Adrenal gland (tissue), 12 donors: ENCODE data around the gene ZNF775. TPM values are rescaled to one million over a fixed set of nuclear protein-coding genes. Genes with fewer than 3 reads are reported as not detected.

ENCODE experiments used
- DNase-seq, 7 donors: peaks; one replicate each; pipeline ENCODE4 v3.0.0-alpha.2; 2019 to 2020
- H3K27ac ChIP-seq, 5 donors: fragments of 200-600 bp; sonication (generic) in 4 of 5; 1 replicate in 3 of 5; 2 replicates in 2 of 5; pipeline versions ENCODE4 v1.5.1 to v1.8.0; 2016 to 2020; ENCODE audit warnings: mild to moderate bottlenecking in 1 of 5
- H3K27me3 ChIP-seq: fragments of 200-600 bp; 2 replicates; pipeline ENCODE4 v1.8.0; 2021
- H3K36me3 ChIP-seq, 2 donors: fragments of 200-600 bp; replicated peaks in 1 of 2; 1 replicate in 1 of 2; 2 replicates in 1 of 2; pipeline versions ENCODE4 v1.5.1 to v1.8.0; 2018 to 2022
- H3K4me1 ChIP-seq, 2 donors: fragments of 200-600 bp; replicated peaks in 1 of 2; 1 replicate in 1 of 2; 2 replicates in 1 of 2; pipeline versions ENCODE4 v1.5.1 to v1.8.0; 2018 to 2021
- H3K4me3 ChIP-seq, 4 donors: fragments of 200-600 bp; sonication (generic) in 3 of 4; one replicate each; pipeline ENCODE4 v1.5.1; 2016 to 2018
- H3K9me3 ChIP-seq, 3 donors: fragments of 200-600 bp; sonication (generic) in 1 of 3; replicated peaks in 1 of 3; 1 replicate in 2 of 3; 2 replicates in 1 of 3; pipeline versions ENCODE4 v1.5.1 to v1.8.0; 2016 to 2021
- CTCF ChIP-seq, 6 experiments: fragments of 450-650 bp in 4 of 6; fragments of 200-600 bp in 2 of 6; sonication (generic) in 1 of 6; IDR thresholded peaks; 1 replicate in 5 of 6; 2 replicates in 1 of 6; pipeline versions ENCODE4 v1.5.1 to v1.8.0; 2016 to 2021; ENCODE audit warnings: antibody characterized with exemption in 6 of 6, mild to moderate bottlenecking in 2 of 6, moderate library complexity in 1 of 6
- POLR2A ChIP-seq, 2 donors: fragments of 450-650 bp; IDR thresholded peaks; one replicate each; pipeline ENCODE4 v1.6.1; 2017; ENCODE audit warnings: antibody characterized with exemption in 2 of 2, mild to moderate bottlenecking in 2 of 2, moderate library complexity in 1 of 2
- WGBS, 4 donors: extraction: QIAGEN DNeasy Blood & Tissue Kit in 2 of 4; methylation state at CpG; one replicate each; pipeline versions ENCODE4 v1.1.5 to v1.1.7; 2013 to 2017; 5-methylcytosine and 5-hydroxymethylcytosine counted together
- intact Hi-C, 2 donors: fragments of 100-400 bp; cut with DNase I; formaldehyde crosslinking; loops; one replicate each; pipeline versions ENCODE4 v1.14.1 to v1.15.0; 2022 to 2023
- polyA plus RNA-seq, 3 donors: library from polyadenylated mRNA; stranded (reverse); fragments of 200-250 nt in 2 of 3; fragments of 350-450 nt in 1 of 3; fragmentation: Illumina TruSeq in 1 of 3; extraction: RNeasy Lipid Tissue Mini Kit (QIAGEN cat#74804) in 1 of 3; gene quantifications; one replicate each; pipeline ENCODE4 v1.2.3, GENCODE V29; 2013 to 2014
- total RNA-seq, 9 donors: library from RNA; depleted of rRNA in 4 of 9; stranded (reverse); fragments of >200 nt in 4 of 9; fragments of 120-200 nt in 1 of 9; fragmentation: NEBNext Ultra II Directional in 1 of 9; extraction: Animal tissue kit (Norgen Biotek cat#: 25700) in 1 of 9; gene quantifications; one replicate each; pipeline versions ENCODE4 v1.1.0 to v1.2.4, GENCODE V29; 2013 to 2023
- donor health status: healthy with polysubstance abuse.
- donor health status: Bipolar disorder and iron deficiency.
- donor health status: DM: yes; HTN: yes; CAD: no.
- donor health status: DM: no; HTN: no; CAD: no.
- donor health status: DM: no; HTN: no; CAD: no.
- donor health status: DM: yes; HTN: yes; CAD: no.

ZNF775 gene
- total and polyA plus RNA-seq, 12 donors, result 0.26 to 13.9 (median 6.1) TPM

- Histone ChIP-seq H3K4me1 (no peaks in the 10 kb centered on the region), H3K9me3 (no peaks in the 10 kb centered on the region), H3K4me3 (no peak overlapping the region), H3K27ac (no peak overlapping the region), H3K36me3 (no peaks in the 10 kb centered on the region), H3K27me3 (no peaks in the 10 kb centered on the region)
- peak in 3 of 7 donors; percentile 10 to 37 (median 14) for DNase-seq
- intact Hi-C loops, result loop anchor here (5.0 to 10.0 kb wide), 2 partner anchors 61 to 63 kb away; no protein-coding TSS in a partner anchor
- TF ChIP-seq CTCF (IDR thresholded peaks at IDR 0.05) (no peak), POLR2A (IDR thresholded peaks at IDR 0.05) (no peak)
- 84 to 89% (median 87%) methylated on average over 16 to 19 of the region's 19 CpGs for WGBS, 4 donors
These were observed 36.3 kb downstream of the ZNF775 start for GRCh38 chr7:150415161-150416153.

GRCh38 chr7:150417239-150417638, 38.1 kb downstream of the ZNF775 start:
- Histone ChIP-seq H3K27me3 (no peaks in the 10 kb centered on the region), H3K9me3 (no peaks in the 10 kb centered on the region), H3K4me3 (no peak overlapping the region), H3K27ac (no peak overlapping the region), H3K36me3 (no peaks in the 10 kb centered on the region), H3K4me1 (no peaks in the 10 kb centered on the region)
- TF ChIP-seq CTCF (IDR thresholded peaks at IDR 0.05), result no peak
- no peak for TF ChIP-seq POLR2A (IDR thresholded peaks at IDR 0.05)
- DNase-seq, result peak in 3 of 7 donors; percentile 7 to 42 (median 12)
- 93 to 98% (median 94%) methylated on average over 8 to 10 of the region's 10 CpGs for WGBS, 4 donors
- intact Hi-C loops, result loop anchor here (5.0 to 10.0 kb wide), 2 partner anchors 62 to 65 kb away; no protein-coding TSS in a partner anchor

- DNase-seq, result peak in 2 of 7 donors; percentile 16 to 38
- intact Hi-C loops, result loop anchor here (5.0 to 10.0 kb wide), 2 partner anchors 63 to 66 kb away; no protein-coding TSS in a partner anchor
- TF ChIP-seq POLR2A (IDR thresholded peaks at IDR 0.05) (no peak), CTCF (IDR thresholded peaks at IDR 0.05) (no peak)
- H3K4me3 ChIP-seq, result no peak overlapping the region
- 94 to 97% (median 95%) methylated on average over 6 of the region's 6 CpGs for WGBS, 4 donors
- no peaks in the 10 kb centered on the region for H3K36me3 ChIP-seq
- H3K9me3 ChIP-seq, result no peaks in the 10 kb centered on the region
- H3K4me1 ChIP-seq, result no peaks in the 10 kb centered on the region
- H3K27me3 ChIP-seq, result no peaks in the 10 kb centered on the region
- H3K27ac ChIP-seq, result no peak overlapping the region
These were observed 38.7 kb downstream of the ZNF775 start for GRCh38 chr7:150417863-150418262.

GRCh38 chr7:150420242-150420641, 41.1 kb downstream of the ZNF775 start:
- Histone ChIP-seq H3K27ac (no peak overlapping the region), H3K27me3 (no peaks in the 10 kb centered on the region), H3K36me3 (no peaks in the 10 kb centered on the region), H3K4me1 (no peaks in the 10 kb centered on the region), H3K9me3 (no peaks in the 10 kb centered on the region), H3K4me3 (no peak overlapping the region)
- DNase-seq, result peak in 3 of 7 donors; percentile 5 to 37 (median 12)
- intact Hi-C loops, result no loop called here
- 76 to 89% (median 83%) methylated on average over 2 of the region's 2 CpGs for WGBS, 4 donors
- TF ChIP-seq CTCF (IDR thresholded peaks at IDR 0.05) (no peak), POLR2A (IDR thresholded peaks at IDR 0.05) (no peak)
